Mesothelial cell of epicardium (in vitro differentiated cells): ENCODE data around the gene SACS. TPM values are rescaled to one million over a fixed set of nuclear protein-coding genes. Genes with fewer than 3 reads are reported as not detected.

ENCODE experiments used
- DNase-seq, 2 experiments: peaks; one replicate each; pipeline ENCODE4 v3.0.0; 2021; ENCODE audit warnings: low spot score in 2 of 2; ENCODE audit not compliant: unreplicated experiment in 2 of 2
- H3K27ac Mint-ChIP-seq: 2 replicates; pipeline ENCODE4 v1.8.0; 2021; ENCODE audit warnings: mixed read lengths
- H3K27me3 Mint-ChIP-seq: 2 replicates; pipeline ENCODE4 v1.8.0; 2021; ENCODE audit warnings: low read depth, mixed read lengths
- H3K36me3 Mint-ChIP-seq: 2 replicates; pipeline ENCODE4 v1.8.0; 2021; ENCODE audit warnings: mixed read lengths
- H3K4me1 Mint-ChIP-seq: 2 replicates; pipeline ENCODE4 v1.8.0; 2021; ENCODE audit warnings: mixed read lengths
- H3K4me3 Mint-ChIP-seq: 2 replicates; pipeline ENCODE4 v1.8.0; 2021; ENCODE audit warnings: mild to moderate bottlenecking, moderate library complexity, mixed read lengths
- H3K9me3 Mint-ChIP-seq: 2 replicates; pipeline ENCODE4 v1.8.0; 2021; ENCODE audit warnings: mixed read lengths
- CTCF ChIP-seq: fragments of 200-600 bp; sonication (generic); IDR thresholded peaks from one replicate; pipeline ENCODE4 v1.5.0; 2021; ENCODE audit warnings: antibody characterized with exemption; ENCODE audit not compliant: unreplicated experiment
- total RNA-seq: library from RNA; stranded (reverse); gene quantifications from 3 replicates; pipeline ENCODE4 v1.2.1, GENCODE V29; 2021

SACS gene
- total RNA-seq, 1 donor from 2014 or later, result 18.7 TPM

DNA sequence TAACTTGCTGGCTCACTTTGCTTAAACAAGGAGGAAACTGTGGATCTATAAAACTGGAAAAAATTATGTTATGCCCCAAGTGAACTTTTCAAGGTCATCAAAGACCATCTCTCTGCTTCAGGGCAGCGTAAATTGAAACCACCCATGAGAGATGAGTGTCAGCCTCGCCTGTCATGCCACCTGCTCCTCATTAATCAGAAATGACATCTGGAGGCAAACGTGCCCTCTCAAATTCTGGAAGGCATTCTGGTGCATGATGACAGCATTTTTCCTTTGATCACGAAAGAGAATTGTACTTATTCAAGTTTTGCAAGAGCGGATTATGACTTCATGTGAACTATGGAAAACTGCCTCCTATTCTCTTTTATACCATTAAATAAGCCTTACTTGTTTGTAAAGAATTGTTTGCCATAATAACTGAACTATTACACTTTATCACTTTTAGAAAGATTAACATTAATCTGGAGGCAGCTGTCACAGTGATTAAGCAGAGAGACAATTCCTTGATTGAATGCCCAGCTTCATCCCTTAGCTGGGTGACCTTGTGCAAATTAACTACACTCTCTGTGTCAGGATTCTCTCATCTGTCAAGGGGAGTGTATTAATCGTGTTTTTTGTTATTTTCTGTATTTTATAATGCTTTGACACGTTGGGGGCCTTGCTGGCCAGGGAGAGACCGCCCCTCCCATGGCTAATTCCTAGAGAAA lies 17.0 kb upstream of the SACS start:
- H3K36me3 Mint-ChIP-seq, result no peaks in the 10 kb centered on the region
- H3K27me3 Mint-ChIP-seq, result no peaks in the 10 kb centered on the region
- TF ChIP-seq CTCF, result no peak
- H3K27ac Mint-ChIP-seq, result no peak overlapping the region
- H3K4me3 Mint-ChIP-seq, result no peak overlapping the region
- H3K9me3 Mint-ChIP-seq, result no peaks in the 10 kb centered on the region
- H3K4me1 Mint-ChIP-seq, result peaks cover 20% of the 10 kb centered on the region
- DNase-seq, result no peak

DNA sequence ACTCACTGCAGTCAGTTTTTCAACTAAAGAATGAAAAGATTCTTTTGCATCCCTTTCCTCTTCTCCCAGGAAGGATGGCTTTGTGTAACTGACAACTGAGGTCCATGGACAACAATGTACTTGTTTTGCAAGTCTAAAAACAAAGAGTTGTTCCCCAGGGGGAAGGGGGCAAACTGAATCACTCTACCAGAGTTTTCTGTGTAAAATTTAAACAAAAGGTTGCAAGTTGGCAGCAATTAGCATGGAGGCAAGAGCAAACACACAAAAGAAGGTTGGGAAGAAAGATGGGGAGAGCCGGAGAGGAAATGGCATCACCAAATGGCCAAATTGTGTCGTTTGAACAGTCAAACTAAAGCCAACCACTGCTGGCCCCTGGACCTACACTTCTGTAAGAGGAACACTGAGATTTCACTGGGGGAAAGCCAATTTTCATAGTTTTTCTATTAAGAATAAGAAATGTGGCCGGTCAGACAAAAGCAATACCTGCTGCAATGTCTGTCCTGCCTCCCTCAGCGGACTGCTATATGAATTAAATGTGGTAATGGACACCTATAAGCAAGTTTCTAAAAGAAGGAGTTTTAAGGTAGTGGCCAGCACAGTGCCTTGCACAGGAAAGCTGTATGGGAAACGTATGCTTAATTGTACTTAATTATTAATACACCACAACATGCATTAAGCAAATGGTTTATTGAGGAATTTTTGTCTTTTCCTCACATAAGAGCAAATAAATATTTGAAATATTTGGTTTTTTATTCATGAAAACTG lies 16.1 kb upstream of the SACS start:
- no peak for DNase-seq
- no peak for TF ChIP-seq CTCF
- Mint-ChIP-seq H3K9me3 (peaks cover 4% of the 10 kb centered on the region), H3K27ac (no peak overlapping the region), H3K4me3 (no peak overlapping the region), H3K36me3 (no peaks in the 10 kb centered on the region), H3K4me1 (peaks cover 20% of the 10 kb centered on the region), H3K27me3 (no peaks in the 10 kb centered on the region)

DNA sequence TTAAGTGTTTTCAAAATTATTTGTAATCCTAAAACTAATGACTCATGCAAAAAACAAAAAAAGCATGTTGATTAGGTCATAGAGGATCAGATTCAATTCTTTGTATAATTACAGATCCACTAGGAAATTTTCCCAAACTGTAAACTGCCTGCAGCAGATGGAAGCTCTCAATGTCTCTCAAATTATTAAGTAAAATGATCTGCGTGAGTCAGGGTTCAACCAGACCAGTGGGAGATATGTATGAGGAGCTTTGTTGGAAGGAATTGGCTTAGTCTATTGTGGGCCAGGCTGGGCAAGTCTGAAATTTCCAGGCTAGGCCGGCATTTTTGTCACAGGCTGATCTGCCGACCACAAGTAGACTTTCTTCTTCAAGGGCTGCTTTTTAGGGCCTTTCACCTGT lies 14.4 kb upstream of the SACS start:
- H3K27ac Mint-ChIP-seq, result no peak overlapping the region
- H3K27me3 Mint-ChIP-seq, result no peaks in the 10 kb centered on the region
- peaks cover 4% of the 10 kb centered on the region for H3K9me3 Mint-ChIP-seq
- no peaks in the 10 kb centered on the region for H3K36me3 Mint-ChIP-seq
- peaks cover 20% of the 10 kb centered on the region for H3K4me1 Mint-ChIP-seq
- no peak for TF ChIP-seq CTCF
- DNase-seq, result no peak
- no peak overlapping the region for H3K4me3 Mint-ChIP-seq

DNA sequence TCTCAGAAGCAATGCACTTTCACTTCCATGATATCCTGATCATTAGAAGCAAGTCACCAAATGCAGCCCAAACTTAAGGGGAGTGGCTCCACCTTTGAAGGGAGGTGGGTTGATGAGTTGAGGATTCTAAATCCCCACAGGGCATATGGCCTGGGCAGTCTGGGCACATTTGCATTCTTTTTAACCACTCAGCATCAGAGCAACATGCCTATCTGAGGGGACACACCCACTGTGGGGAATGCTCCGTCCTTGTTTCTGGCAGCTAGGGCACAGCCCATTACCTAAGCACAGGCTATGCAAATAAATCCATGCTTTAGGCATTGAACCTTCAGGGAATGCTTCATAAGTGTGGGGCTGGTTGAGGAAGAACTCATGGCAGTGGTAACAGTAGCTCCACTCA lies 12.3 kb upstream of the SACS start:
- peaks cover 4% of the 10 kb centered on the region for H3K9me3 Mint-ChIP-seq
- peaks cover 11% of the 10 kb centered on the region for H3K4me1 Mint-ChIP-seq
- H3K36me3 Mint-ChIP-seq, result no peaks in the 10 kb centered on the region
- H3K4me3 Mint-ChIP-seq, result no peak overlapping the region
- no peak for DNase-seq
- no peak overlapping the region for H3K27ac Mint-ChIP-seq
- no peaks in the 10 kb centered on the region for H3K27me3 Mint-ChIP-seq
- no peak for TF ChIP-seq CTCF

- no peak for TF ChIP-seq CTCF
- Mint-ChIP-seq H3K27me3 (no peaks in the 10 kb centered on the region), H3K27ac (no peak overlapping the region), H3K36me3 (no peaks in the 10 kb centered on the region), H3K4me1 (no peaks in the 10 kb centered on the region), H3K4me3 (no peak overlapping the region), H3K9me3 (peaks cover 4% of the 10 kb centered on the region)
- no peak for DNase-seq
Observed at GRCh38 chr13:23443878-23444277, 10.4 kb upstream of the SACS start.
